HG02623 (cell line): Measurements from ENCODE around the gene PRDM16.

Source experiments
- ATAC-seq: cut with Tn5 transposase; IDR thresholded peaks from one replicate; pipeline ENCODE4 v1.9.1; 2021; ENCODE audit warnings: moderate library complexity; ENCODE audit not compliant: unreplicated experiment

The PRDM16 gene

DNA sequence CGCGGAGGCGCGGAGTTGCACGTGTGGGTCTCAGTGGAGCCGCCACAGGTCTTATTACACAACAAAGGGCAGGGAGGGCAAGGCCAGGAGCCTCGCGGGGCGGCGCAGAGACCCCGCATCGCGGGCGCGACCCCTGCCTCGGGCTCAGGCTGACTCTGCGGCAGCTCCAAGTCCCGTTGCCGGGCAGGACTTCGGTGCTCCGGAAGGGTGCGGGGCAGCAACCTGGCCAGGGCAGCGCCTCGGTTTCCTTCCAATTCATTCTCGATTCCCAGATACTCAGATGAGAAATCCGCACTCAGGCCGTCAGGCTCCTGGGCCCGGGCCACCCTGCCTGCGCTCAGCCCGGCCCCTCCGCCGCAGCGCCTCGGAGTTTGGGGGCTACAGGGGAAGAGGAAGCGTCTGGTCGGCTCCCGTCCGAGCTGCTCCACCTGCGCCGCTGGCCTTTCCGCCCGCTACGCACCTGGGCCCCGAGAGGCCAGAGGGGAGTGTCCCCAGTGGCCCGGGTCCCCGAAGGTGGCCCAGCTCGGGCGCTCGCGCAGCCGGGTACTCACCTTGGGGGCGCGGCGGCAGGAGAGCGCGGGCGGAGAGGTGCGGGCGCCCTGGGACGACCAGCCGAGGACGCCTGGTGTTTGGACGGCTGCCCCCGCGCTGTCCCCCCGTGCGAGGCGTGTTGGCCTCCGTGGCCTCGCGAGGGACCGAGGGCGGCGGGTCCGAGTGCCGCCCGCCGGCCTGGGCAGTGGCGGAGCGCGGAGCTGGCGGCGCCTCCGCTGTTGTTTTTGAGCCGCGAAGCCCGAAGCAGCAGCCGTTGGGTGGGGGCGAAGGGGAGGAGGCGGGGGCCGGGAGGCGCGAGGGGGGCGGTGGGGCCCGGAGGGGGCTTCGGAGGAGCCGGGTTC is 1.1 kb upstream of the PRDM16 start:
- no peak for ATAC-seq

DNA sequence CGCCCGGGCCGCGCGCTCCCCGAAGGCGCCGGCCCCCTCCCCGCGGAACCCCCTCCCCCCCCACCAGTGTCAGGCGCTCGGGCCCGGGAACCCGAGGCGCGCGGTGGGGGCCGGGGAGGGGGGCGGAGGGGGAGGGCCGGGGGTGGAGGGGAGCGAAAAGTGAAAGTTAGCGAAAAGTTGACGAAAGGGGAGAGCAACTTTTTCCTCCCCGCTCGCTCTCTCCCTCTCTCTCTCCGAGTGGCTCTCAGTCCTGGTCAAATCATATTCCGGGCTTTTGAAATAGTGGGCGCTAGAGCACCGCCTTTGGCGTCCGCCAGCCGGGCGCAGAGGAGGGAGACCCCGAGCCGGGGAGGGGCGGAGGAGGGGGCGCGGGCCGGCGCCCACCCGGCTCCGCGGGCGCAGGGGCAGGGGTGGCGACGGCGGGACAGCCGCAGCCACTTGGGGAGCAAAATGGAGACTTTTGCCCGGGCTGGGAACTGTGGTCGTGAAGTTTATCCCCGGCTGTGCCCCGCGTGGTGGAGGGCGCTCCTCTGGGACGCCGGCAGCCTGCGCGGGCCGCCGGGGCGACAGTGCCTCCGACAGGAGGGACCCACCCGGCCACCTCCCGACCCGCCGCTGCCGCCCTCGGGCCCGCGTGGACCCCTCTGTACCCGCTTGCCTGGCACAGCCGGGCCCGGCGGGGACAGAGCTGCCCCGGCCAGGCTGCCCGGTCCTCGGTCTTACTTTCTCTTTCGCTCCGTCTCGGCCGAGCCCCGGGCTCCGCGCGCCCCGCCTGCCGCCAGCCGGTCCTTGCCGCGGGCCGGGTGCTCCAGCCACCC is 697 bp downstream of the PRDM16 start:
- no peak for ATAC-seq

DNA sequence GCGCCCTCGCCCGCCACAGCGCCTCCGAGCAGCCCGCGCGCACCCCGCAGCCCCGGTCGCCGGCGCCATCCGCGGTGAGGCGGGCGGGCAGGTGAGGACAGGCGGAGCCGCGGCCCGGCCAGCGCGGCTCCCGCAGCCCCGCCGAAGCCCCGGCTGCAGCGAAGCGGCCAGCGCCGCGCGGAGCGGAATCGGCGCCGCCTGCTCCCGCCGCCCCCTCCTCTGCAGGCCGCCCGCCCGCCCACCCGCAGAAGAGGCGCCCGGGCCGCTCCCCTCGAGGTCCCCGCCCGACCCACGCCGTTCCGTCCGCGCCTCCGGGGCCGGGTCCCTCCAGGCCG is 1.3 kb downstream of the PRDM16 start:
- ATAC-seq, result no peak

DNA sequence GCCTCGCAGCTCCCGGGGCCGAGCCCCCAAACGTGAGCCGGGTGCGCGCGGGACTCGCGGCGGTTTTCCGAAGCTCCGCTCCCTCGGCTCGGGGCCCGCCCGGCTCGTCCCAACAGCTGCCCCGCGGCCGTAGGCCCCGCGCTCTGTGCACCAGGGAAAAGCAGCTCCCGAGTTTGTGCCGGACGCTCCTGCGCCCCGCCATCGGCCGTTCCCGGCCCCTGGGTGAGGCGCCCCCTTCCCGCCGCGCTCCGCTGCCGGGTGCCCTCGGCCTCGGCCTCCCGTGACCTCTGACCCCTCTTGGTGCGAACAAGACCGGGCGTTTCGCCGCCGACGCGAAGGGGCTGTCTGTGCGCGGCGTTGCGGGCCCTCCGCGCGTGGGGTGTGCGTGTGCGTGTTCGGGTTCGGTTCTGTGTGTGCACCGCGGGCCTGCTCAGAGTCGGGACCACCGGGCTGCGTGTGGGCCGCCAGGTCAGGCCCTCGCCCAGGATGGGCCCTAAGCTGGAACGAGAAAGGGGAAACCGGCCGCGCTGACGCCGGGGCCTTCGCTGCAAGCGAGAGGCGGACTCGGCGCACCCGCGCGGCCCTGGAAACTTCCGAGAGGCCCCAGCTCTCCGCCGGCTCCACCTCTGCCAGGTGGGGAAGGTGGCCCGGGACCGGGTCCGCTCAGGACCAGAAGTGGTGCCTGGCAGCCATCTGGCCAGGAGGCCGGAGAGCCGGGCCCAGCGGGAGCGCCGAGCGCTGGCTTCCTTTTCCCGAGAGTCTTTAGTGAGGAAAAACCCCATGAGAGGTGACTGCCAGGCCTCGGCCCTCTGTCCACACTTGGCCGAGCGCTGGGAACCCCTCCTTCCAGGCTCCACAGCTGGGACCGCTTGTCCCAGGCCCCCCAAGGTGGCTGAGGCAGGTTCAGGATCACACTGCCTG is 1.9 kb downstream of the PRDM16 start:
- no peak for ATAC-seq

DNA sequence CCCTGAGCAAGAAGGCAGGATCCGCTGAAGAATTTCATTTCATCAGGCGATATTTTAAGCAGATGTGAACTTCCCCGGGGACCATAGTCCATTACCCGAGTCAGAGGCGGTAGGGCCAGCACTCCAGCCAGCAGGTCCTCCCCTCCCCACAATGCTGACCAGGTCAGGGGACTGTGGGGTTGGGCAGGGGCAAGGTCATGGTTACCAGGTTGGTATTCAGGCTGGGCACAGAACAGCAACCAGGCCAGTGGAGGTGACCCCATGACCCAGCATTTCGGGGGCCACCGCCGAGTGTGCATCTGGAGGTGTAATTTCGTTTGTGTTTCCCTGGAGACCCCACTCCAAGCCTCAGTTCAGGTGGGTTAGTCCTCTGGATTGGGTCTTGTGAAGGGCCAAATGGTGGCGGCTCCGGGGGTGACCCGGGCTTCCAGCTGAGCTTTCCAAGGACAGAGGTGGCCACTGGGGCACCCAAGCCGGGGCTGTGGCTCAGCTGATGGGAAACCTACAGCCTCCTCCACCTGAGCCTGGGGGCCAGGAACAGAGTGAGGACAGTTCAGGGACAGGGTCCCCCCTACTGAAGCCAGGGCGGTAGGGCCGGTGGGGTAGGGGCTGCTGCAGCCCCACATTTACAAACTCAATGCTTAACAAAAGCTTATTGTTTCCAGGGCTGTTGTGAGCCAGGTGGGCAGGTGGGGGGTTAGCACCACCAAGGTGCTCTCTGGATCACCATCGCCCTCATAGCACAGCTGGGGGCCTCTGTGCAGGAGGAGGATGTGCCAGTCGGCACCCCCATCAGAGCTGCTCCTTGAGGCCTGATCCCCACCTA is 2.8 kb downstream of the PRDM16 start:
- ATAC-seq, result no peak

DNA sequence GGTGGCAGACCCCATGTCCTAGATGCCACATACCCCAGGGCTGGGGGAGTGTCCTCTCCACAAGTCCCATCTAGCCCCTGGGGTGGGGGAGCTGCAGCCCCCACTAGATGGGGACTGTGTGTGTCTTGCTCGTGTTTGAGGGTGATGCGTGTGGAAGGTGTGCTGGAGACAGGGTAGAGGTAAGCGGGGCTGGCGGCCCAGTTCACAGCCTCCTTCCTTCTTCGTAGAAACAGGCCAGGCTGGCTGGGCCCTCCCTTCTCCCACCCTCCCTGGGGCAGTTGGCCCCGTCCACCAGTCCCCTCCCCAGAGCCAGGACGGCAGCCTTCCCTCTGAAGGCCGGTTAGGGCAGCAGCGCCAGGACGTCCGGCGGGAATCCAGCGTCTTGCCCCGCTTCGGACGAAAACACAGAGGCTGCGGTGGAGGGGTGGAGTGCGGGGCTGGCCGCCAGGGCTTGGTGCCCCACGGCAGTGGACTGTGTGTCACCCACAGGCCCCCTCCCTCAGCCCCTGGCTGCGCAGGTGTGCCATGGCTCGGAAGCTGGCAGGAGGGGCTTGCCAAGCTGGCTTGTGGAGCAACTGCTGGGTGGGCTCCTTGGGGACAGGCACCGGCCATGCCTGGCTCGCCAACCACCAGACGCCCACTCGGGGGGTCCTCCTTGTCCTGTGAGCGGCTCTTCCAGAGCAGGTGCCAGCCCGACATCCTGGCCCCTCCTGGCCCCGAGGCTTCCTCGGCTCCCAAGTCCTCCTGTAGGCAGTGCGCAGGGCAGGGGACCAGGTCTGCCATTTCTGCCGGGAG is 3.6 kb downstream of the PRDM16 start:
- no peak for ATAC-seq

DNA sequence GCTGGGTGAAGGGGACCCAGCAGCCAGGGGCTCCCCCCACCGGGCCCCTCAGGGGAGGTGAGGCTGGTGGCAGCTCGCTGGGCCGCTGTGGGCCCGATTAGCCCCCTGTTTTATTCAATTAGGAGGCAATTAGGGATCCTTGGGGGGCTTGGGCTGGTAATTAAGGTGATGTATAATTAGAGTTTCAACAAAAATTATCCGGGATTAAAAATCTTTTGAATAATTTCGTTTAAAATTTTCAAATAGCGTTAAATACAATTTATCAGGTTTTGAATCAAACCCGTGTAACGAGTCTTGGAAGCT is 4.1 kb downstream of the PRDM16 start:
- ATAC-seq, result no peak

DNA sequence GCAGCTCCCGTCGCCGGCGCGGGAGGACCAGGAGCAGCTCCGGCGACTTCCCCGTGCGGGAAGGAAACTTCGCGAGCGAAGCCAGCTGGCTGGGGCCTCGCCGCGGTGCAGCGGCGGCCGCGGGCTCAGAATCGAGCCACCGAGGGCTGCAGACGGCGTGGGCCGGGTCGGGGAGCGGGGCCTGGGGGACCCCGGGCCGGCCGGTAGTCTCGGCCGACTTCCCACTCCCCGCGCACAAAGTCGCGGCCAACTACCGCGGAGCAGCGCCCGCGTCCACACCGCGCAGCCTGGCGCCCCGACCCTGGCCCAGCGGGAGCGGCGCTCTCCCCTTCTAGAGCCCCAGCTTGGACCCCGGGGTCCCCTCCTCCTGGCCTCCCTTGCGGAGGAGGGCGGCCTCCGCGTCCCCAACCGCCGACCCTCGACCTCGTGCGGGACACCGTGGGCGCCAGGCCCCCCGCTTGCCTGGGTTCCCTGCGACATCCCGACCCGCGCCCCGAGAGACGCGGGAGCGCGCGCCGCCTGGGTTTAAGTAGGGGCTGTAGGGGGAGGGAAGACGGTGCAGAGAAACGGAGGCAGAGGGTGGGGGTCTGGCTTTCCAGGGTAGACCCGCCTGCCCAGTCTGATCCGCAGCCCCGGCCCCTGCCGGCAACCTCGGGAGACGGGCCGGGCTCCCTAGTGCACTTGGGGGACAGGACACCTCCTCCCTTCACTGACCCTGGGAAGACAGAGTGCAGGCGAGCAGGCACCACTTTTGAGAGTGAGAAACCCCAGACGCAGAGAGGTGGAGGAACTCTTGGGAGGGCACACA is 4.7 kb downstream of the PRDM16 start:
- no peak for ATAC-seq

DNA sequence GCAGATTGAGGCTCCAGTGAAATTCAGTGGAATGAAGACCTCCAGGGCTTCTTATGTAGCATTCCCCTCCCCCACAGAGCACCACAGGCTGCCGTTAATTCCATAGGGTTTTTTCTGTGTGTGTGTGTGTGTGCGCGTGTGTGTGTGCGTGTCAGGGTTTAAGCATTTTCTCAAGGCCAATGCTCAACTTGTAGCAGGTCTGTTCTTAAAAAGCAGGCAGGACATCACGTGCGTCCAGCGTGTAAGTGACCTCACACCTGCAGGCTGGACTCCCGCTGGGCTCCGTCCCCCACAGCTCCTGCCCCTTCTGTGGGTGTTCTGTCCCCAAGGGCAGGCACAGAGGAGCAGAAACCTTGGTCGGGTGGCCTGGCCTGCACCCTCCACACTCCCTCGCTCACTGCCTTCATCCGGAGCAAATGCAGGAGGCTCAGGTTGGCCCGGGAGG is 5.3 kb downstream of the PRDM16 start:
- ATAC-seq, result no peak

DNA sequence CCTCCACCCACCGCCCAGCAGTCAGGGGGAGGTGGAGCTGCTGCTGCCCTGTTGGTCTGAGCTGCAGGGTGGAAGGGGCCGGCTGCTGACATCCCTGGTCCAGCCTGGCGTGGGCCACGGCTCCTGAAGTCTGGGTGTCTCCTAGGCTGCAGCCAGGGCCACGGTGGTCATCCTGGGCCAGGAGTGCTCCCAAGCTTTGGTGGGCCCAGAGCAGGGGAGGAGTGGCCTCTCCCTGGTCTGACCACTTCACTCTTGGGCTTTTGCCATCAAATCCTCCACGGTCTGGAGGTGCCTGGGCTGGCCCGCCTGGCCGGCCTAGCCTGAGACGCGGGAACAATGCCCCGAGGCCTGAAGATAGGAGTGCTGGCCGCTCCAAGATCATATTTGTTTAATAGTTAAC is 5.8 kb downstream of the PRDM16 start:
- ATAC-seq, result no peak

DNA sequence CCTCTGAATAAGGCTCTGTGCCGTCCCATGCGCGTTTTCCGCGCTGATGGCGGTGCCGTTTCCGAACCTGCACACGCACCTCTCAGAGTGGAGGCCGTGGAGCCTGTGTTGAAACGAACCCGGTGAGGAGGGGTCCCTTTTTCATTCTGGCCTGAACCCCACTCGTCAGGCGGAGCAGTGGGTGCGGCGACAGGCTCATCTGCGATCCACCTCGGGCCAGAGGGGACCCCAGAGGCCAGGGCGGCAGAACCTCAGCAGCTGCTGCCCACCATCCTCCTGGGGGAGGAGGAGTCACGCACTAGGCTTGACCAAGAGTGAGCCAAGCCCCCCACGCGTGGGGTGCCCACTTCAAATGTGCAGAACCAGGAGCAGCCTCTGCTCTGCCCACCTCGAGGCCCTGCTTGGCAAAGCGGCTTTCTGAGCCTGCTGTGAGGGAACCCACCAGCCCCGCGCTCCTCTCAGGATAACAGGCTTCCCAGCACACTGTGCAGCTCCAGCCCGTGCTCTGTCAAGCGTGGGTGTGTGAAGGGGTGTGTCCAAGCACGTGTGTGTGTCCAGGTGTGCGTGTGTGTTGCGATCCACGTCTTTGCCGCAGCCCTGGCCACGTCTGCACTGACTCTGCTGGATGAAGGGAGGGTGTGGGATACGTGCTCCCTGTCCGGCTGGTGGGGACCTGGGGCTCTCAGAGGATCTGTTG is 6.8 kb downstream of the PRDM16 start:
- ATAC-seq, result no peak

DNA sequence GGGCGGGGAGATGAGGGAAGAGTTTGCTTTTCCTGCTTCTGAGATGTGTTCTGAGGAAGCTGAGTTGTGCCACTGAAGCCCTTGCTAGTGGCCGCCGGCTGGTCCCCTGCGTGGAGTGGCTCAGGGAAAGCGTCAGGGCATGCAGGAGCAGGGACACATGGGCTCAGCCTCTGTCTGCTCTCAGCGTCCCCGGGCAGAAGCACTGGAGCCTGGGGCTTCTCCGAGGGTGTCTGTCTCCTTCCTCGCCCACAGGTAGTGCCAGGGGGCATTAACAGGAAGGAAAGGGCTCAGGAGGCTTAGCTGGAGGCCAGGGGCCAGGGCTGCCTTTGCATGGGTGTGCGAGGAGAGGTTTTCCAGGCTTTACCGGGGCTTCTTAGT is 7.3 kb downstream of the PRDM16 start:
- no peak for ATAC-seq

DNA sequence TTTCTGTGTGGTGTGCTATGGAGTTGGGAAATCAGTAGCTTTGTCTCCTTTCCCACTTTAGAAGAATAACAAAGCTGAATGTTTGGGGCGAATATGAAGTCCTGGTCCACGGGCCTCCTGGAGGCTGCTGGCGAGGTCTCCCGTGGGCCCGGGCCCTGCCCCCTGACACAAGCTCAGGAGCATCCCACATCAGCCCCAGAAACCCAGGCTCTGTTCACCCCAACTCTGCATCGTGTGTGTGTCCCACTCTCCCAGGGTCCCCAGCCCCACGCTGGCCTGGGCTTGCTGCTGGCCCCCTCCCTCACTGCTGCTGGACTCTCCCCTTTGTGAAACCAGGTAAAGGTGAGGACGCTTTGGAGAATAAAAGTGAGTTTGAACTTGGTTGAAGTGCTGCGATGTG is 8.1 kb downstream of the PRDM16 start:
- ATAC-seq, result no peak

DNA sequence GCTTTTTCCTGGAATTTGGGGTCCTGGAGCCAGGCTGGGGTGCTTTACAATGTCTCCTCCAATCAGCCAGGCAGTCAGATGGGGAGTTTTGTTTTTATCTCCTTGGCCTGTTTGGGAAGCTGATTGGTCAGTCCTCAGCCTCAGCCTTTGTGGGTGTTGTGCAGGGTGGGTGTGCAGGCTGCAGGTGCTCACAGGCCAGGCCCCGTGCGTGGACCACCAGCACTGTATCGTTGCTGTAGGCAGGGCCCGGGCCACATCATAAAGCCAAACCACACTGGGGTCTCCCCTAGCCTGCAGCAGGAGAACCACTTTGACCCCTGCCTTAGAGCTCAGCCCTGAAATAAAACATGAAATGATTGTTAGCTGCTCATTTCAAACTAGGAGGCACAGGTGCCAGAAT is 8.6 kb downstream of the PRDM16 start:
- no peak for ATAC-seq

DNA sequence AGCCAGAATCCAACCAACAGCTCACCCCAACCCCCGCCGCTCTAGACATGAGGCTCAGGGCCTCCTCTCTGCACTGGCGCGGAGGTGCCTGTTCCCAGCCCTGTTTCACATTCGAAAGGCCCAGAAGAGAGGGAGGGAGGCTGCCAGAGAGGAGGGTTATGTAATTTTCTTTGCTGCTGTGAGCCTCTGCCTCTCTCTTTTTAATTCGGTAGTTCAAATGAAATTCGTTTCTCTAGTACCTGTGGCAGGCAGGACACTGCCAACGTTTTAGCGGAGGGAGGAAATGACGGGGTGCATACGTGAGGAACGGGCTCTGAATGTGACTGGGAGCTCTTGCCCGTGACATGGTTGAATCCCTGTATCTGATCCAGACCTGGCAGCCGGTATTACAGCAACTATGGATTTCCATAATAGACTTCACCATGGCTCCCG is 9.4 kb downstream of the PRDM16 start:
- no peak for ATAC-seq

DNA sequence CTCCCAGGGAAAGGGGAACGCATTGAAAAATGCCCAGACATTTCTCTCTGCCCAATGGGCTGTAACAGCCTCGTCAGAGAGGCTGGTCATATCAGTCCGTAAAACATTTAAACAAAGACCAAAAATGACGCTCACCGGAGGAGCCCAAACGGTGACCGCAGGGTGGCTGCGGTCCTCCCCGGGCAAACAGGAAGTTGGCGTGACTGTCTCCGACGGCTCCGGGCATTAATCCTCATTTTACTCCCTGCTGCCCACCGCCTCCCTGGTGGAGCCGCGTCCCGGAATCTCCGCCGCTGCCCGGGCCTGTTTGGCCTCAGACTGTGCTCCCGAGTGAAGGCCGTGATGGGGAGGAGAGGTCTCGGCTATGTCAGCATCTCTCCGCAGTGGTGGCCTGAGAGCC is 9.9 kb downstream of the PRDM16 start:
- ATAC-seq, result no peak

DNA sequence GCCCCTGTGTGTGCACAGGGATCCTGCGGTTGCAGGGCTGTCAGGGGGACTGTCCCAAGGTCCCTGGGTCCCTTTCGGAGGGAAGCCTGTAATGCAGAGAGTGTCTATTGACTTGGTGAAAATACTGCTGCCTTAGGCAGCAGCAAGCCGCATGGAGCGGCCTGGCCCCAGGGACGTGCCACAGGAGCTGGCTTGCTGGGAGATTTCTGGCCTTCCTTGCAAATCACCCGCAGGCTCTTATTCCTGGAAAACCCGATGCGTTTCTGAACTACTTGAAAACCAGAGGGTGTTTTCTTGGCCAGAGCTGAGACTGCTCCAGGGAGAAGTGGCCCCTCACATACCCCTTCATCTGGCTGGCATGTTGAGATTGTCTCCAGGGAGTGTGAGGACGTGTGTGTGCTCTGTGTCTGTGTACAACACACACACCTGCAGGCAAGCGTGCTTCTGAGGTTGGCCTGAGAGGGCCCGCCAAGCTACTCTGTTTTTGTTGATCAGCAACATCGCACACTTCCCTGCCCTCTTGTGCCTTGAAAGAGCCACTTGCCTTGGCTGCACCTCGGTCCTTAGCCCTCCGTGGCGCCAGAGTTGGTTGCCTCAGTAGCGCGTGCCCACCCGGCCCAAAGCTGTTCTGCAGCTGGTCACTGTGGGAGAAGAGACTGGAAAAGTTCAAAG is 10.5 kb downstream of the PRDM16 start:
- ATAC-seq, result no peak
